Measurements from ENCODE around the gene UBE2D2.
A peak's percentile ranks its signal among the peaks of the same experiment; 100 is the strongest.

Gene UBE2D2

DNA sequence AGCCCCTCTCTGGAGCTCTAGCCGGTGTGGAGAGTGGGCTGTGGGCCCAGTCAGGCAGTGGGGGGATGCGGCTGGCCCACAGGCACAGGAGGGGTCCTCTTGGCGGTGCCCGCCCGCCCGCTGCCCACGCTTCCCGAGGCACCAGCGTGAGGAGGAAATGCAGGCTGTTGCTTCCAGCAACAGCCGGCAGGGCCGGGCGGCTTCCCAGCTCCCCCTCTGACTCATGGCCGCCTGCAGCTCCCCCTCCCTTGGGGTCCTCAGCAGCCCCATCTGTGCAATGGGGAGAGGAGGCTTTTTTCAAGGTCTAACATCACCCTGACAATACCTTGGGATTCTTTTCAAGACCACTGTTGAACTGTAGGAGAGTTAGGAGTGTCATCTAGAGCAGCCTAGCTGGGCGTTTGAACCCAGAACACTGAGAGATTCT, 97.4 kb downstream of the UBE2D2 start:
- H3K4me3 Mint-ChIP-seq: peak overlapping the region; percentile 70 to 85 (median 85)
- H3K9me3 Mint-ChIP-seq: no peaks in the 10 kb centered on the region
- no peaks in the 10 kb centered on the region for H3K36me3 Mint-ChIP-seq (ENCODE audit: low read depth)

DNA sequence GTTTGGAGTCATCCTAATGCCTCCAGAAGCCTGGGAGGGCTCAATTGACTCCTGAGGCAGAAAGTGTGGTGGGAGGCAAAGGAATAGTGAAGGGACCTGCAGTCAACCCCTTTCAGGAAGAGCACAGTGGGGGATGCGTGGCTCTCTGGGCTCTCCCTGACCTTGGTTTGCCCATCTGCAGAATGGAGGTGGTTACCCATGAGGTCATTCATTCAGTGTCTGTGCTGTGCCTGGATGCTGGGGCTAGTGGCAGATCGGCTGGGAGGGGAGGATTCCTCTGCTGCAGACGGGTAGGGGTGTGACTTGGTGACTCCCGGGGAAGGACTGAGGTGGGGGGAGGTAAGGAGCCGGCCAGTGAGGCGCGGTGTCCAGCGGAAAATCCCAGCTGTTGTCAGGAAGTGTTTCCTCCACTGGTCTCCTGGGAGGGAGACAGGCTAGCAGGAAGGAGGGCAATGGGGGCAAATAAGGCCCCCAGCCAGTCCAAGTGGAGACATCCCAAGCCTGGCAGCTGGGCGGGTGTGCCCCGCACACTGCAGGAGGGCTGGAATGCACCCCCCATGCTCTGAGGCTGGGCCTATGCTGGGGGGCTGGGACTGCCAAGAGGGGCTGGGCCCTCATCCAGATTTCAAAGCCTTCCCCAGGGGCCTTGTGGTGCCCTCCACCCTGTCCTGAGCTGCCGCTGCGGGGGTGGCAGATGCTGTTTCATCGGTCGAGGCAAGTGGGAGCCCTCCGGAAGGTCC, 98.0 kb downstream of the UBE2D2 start:
- H3K27ac Mint-ChIP-seq: peak overlapping the region; percentile 95 to 97 (median 95)
- no peaks in the 10 kb centered on the region for H3K9me3 Mint-ChIP-seq
- TF ChIP-seq CTCF (IDR thresholded peaks at IDR 0.05; ENCODE audit: unreplicated experiment in 3 of 3): no peak
- H3K4me1 Mint-ChIP-seq: peaks cover 76% of the 10 kb centered on the region
- no peaks in the 10 kb centered on the region for H3K36me3 Mint-ChIP-seq (ENCODE audit: low read depth)
- peak overlapping the region; percentile 70 to 85 (median 85) for H3K4me3 Mint-ChIP-seq
- no peaks in the 10 kb centered on the region for H3K27me3 Mint-ChIP-seq (ENCODE audit: low read depth)

More for the DNA sequence above, 97.4 kb downstream of the UBE2D2 start:
- Mint-ChIP-seq H3K27ac (peak overlapping the region; percentile 95 to 97 (median 95)), H3K27me3 (ENCODE audit: low read depth) (no peaks in the 10 kb centered on the region), H3K4me1 (peaks cover 80% of the 10 kb centered on the region)
- no peak for TF ChIP-seq CTCF (IDR thresholded peaks at IDR 0.05; ENCODE audit: unreplicated experiment in 3 of 3)

GRCh38 chr5:139659695-139660101, 98.6 kb downstream of the UBE2D2 start:
- Mint-ChIP-seq H3K9me3 (no peaks in the 10 kb centered on the region), H3K27me3 (ENCODE audit: low read depth) (no peaks in the 10 kb centered on the region), H3K27ac (peak overlapping the region; percentile 89 to 95 (median 95)), H3K36me3 (ENCODE audit: low read depth) (no peaks in the 10 kb centered on the region), H3K4me1 (peaks cover 75% of the 10 kb centered on the region), H3K4me3 (peak overlapping the region; percentile 45 to 85 (median 75))
- no peak for TF ChIP-seq CTCF (IDR thresholded peaks at IDR 0.05; ENCODE audit: unreplicated experiment in 3 of 3)

- peak overlapping the region; percentile 89 to 95 (median 95) for H3K27ac Mint-ChIP-seq
Measured at GRCh38 chr5:139660105-139660922, 99.2 kb downstream of the UBE2D2 start.

More at GRCh38 chr5:139660105-139660922, 99.2 kb downstream of the UBE2D2 start:
- H3K4me3 Mint-ChIP-seq: peak overlapping the region; percentile 45 to 81 (median 75)
- no peak for TF ChIP-seq CTCF (IDR thresholded peaks at IDR 0.05; ENCODE audit: unreplicated experiment in 3 of 3)
- no peaks in the 10 kb centered on the region for H3K36me3 Mint-ChIP-seq (ENCODE audit: low read depth)
- H3K9me3 Mint-ChIP-seq: no peaks in the 10 kb centered on the region
- H3K27me3 Mint-ChIP-seq (ENCODE audit: low read depth): no peaks in the 10 kb centered on the region
- H3K4me1 Mint-ChIP-seq: peaks cover 71% of the 10 kb centered on the region
